ENCODE results near the gene NFIA.
"Not testable (repeated sequence)": the region's sequence is repeated elsewhere in the genome, so short reads cannot be mapped to it uniquely, and the experiment has no call there.

NFIA gene

DNA sequence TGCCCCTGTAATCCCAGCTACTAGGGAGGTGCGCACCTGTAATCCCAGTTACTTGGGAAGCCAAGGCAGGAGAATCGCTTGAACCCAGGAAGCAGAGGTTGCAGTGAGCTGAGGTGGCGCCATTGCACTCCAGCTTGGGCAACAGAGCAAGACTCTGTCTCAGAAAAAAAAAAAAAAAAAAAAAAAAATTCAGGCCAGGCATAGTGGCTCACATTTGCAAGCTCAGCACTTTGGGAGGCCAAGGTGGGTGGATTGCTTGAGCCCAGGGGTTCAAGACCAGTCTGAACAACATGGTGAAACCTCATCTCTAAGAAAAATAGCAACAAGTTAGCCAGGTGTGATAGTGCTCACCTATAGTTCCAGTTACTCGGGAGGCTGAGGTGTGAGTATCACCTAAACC lies 20.8 kb upstream of the NFIA start:
- DNase-seq: not testable (repeated sequence)

DNA sequence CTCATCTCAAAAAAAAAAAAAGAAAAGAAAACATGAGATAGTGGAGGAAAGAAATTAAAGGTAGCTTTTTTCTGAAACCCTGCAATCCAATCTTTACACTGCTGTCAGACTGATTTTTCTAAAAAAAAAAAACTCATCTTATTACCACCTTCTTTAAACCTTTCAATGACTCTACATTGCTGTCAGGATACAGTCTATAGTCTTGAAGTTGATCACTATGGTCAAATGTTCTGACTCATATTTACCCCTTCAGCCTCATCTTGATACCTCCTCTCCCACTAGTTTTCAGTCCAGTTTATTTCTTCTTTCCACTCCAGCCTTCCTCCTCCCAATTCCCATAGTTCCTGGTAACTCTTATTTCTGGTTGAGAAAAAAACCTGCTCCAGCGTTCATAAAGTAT lies 17.7 kb upstream of the NFIA start:
- DNase-seq: no peak

DNA sequence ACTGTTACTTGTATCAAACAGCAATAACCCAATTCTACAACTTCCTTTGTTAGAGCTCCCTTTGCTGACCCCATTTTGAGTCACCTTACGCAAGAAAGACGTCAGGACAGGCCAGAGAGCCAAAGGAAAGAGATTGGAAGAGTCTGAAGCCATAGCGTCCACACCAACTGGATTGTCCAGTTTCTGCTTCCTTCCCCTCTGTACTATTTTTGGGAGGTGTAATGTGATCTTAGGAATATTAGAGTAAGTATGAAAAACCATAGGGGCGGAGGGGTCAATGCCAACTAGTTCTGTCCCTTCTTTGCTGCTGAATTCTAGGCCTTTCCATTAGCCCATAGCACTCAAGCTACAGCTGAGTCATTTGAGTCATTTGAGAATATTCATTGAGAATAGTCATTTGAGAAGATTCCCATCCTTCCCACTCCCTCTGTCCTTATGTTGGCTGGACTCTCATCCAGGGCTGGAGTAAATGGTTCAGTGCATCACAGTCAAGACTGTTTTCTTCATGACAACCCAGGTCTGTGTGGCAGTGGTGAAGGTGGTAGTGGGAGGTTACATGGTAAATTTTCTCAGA lies 14.8 kb upstream of the NFIA start:
- no peak for DNase-seq

DNA sequence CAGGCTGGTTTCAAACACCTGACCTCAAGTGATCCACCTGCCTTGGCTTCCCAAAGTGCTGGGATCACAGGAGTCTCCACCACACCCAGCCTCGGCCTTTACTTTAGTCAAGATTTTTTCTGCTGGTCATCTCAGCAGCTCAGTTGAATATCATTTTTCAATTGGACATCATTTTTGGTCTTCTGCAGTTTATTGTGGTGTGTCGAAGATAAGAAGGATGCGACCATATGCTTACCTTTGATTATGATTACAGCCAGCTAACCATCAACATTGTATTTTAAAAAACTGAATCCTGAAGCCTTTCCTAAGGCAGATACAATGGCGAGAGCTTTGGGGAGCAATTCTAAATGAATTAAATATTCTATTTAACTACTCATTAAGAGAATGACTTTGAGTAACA lies 12.3 kb upstream of the NFIA start:
- no peak for DNase-seq

DNA sequence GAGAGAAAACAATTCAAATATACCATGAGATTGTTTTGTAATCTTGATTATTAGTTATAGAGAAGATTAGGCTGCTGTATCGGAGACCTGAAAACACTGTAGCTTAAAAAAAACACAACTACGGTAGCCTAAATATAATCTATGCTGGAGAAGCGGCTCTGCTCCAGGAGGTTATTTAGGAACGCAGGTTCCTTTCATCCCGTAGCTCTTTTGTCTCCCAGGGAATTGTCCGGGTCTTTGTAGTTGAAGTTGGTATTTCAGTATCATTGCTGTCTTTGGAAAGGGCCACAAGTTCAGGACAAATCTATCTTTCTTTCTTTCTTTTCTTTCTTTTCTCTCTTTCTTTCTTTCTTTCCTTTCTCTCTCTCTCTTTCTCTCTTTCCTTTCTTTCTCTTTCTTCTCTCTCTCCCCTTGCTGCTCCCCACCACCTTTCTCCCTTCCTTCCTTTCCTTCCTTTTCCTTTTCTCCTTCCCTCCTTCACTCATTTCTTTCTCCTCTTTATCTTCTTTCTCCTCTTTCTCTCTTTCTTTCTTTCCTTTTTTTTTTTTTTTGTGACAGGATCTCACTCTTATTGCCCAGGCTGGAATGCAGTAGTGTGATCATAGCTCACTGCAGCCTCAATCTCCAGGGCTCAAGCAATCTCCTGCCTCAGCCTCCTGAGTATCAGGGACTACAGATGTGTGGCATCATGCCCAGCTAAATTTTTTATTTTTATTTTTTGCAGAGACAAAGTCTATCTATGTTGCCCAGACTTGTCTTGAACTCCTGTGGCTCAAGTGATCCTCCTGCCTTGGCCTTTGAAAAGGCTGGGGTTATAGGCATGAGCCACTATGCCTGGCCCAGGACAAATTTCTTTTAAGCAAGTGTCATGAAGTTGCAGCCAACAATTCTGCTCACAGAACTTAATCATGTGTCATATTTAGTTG lies 10.9 kb upstream of the NFIA start:
- DNase-seq: no peak

DNA sequence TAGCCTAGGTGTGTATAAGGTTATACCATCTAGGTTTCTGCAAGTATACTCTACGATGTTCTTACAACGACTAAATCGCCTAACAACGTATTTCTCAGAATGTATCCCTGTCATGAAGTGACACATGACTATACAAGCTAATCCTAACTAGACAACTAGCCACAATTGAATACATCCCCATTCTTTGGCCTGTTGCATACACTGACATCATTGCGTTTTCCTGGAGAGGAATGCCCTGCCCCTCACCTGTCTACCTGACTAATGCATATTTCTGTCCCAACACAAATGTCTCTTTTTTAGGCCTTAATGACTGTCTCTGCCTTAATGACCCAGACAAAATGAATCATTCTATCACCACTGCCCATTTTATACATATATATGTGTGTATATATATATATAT lies 8.5 kb upstream of the NFIA start:
- DNase-seq: no peak

DNA sequence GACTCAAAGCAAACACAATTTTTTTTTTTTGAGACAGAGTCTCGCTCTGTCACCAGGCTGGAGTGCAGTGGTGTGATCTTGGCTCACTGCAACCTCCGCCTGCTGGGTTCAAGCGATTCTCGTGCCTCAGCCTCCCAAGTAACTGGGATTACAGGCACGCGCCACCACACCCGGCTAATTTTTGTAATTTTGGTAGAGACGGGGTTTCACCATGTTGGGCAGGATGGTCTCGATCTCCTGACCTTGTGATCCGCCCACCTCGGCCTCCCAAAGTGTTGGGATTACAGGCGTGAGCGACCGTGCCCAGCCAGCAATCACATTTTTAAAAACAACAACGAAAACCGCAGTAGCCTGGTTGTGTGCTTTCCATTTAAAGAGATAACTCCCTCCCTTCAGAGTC lies 6.5 kb upstream of the NFIA start:
- DNase-seq: not testable (repeated sequence)

DNA sequence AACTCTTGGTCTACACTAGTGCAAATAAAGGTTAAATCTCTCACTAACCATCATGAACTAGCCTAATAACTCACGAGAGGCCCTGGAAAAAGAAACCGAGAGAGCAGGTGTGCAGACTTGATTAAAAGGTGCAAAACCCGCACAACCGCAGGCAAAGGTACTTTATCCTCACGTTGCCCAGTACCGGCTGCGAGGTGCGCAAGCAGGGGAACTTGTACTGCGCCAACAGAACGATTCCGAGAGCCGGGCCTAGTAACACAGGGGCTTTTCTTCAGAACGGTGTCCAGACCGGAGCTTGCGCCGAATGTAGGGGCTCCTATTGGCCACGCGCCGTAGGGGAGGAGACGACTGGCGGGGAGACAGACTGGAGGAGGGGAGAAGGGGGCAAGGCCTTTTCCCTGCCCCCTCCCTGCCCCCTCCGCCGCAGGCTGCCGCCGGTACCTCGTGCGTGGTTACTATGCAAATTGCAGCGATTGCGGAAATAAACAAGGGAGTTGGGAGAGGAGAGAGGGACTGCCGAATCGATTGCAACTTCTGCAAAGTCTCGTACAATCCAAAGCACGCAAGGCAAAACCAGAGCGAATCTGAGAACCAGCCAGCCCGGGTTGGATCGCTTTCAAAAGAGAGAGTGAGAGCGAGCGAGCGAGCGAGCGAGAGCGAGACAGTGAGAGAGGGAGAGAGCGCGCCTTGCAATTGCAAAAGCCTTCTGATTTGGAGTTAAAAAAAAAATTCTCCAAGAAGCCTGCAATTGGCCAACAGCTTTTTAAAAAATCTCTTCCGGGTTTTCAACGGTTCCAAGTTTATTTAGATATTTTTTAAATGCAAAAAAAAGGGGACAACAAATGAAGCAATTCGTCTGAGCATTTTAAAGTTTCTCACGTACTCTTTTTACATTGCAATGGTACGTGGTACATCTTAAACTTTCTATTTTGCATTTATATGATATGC lies 5.4 kb upstream of the NFIA start:
- DNase-seq: peak; percentile 97

DNA sequence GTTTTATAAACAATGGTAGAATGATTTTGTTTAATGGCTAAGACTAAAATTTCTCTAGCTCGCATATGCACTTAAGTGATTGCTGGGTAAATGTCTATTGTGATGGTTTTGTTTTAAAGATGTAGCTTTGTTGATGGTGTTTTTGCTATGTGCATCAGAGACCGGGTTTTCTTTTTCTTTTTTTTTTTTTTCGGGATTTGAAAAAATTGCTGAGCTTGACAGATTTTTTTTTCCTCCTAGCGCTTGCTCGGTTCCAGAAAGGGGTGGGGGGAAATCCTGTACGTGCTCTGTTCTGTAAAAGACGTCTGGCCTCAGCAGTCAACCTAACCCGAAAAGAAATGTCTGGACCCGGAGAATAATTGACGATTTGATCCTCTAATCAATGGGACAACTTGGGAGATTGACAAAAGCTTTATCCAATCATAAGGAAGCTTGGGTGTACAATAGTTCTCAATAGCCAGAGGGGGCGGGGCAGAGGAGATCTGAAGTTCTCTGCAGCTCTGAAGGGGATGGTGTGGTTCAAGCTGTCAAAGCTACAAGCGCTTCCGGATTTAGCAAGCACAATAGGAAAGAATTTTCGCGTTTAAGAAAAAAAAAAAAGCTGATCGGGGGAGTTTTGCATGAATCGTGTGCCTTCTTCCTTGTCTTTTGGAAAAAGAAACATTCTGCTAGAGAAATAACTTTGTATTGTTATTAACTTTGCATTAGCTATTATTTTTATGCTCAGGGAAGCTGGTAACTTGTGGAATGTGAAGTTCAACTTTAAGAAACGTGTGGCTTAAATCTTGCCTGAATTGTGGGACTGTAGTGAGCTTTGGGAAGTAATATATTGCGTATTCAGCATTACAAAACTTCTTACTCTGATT lies 4.5 kb upstream of the NFIA start:
- DNase-seq: peak; percentile 98

DNA sequence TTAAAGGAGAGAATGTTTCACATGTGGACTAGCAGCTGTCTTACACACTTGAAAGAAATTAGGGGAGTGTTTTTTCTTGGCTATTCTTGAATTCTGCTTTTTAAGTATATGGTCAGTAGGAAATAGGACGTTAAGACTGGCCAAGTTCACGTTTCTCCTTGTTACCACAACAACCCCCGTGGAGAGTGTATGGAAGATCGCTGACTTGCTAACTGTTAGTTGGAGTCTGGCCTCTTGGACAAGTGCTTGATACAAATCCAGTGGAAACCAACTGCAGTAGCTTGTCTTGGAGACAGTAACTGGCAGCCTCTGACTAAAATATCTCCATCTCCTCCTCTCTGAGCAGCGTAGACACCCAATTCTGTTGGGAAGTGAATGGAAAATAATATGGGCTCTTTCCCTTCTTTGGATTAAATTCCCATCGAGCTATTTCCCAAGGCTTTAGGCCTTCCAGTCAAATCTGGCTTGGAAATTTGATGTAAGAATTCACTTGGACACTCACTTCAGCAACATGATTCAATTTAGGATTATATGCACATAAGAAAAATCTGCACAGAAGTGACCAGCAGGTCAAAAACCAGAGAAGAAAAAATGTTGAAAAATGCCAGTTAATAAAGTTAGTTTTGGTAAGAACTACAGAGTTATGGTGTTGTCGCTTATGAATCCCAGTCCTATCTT lies 3.6 kb upstream of the NFIA start:
- DNase-seq: no peak

DNA sequence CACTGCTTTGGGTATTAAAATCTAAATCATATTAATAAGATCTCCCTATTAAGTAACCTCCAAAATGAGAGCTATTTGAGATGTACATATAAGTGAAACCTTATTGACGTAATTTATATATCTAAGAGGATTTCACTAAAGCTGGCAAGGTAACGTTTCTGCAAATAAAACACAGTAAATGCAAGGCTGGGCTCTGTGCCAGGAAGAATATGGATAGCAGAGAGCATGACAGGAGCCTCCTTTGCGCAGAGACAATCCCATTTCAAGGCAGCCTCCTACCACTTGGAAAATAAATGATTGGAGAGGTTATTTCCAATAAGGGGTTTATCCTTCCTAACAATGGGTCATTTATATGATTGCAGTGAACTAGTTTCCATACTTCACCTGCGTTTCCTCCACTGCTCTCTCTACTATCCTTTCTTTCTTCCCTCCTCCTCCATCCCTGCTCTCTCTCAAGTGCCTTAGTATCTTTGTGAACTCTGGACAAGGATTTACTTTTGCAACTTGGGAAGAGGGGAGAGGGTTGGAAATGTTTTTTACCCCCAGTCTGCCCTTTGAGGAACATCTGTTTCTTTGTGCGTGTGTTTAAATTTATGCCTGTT lies 3.0 kb upstream of the NFIA start:
- DNase-seq: peak; percentile 78

DNA sequence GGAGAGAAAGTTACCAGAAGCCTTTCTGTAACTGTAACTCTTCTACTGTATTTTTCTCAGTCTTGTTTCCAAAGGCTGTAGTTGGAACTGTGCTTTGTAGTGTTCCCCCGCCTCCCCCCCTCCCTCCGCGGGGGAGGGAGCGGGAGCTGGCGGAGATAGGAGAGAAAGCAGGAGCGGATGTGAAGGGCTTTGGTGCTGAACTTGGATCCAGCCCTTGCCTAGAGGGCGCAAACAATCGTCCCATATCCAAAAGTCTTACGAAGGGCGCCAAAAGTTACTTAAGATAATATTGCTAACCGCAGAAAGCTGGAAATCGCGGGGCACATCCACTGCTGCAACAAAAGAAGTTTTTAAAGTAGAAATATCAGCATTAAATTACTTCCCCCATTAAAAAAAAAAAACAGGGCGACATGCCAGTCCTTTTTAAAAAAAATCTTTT lies 2.4 kb upstream of the NFIA start:
- DNase-seq: peak; percentile 80

DNA sequence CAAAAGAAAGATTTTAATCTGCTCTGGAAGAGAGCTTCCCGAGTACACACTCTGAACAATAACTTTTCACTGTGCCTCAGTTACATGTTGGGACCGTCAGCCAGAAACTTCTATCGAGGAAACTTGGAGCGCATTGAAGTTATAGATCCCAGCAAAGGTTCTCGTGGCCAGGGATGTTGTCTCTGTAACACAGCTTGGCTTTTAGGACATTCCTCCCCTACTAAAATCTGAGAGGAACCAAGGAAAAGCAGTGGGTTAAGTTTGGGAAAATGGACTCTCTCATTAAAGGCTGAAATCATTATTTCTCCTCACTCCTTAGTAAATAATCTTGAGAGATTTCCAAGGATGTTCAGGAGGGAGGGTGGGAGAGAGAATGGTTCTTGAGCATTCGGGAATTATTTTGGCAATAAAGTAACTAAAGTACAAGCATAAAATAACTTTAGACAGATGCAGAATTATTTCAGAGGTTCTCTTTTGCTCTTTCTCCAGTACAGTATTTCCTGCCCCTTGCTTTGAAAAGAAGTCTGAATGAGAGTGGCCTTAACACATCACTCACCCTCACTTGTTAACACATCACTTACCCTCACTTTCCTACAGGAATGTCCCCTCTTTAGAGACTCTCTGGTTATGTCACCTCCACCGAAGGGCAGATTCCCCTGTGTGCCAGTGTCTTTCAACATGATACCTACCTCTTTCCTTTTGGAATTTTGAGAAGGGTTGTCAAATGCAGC lies 1.8 kb upstream of the NFIA start:
- DNase-seq: peak; percentile 35

DNA sequence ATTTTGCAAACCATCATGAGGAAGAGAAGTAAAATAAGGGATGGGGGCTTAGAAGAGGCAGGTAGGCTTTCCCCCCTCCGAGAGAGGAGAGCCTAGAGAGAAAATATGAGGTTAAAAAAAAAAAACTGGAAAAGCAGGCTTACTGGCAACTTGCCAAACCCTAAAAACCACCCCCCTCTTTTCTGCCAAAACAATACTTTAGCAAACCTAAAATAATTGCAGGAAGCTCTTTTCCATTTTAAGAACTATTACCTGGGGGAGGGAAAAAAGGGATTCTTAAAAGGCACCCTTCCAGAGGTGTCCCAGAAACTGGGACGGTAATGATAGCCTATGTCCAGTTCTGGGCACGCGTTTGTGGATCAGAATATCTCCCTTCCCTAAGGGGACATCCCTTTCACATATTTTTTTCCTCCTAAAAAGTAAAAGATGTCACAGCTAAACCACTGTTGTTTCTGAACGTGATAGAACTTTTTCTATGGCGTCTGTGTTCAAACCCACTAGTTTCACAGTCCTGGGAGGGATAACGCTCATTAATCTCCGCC lies 1.1 kb upstream of the NFIA start:
- DNase-seq: no peak

DNA sequence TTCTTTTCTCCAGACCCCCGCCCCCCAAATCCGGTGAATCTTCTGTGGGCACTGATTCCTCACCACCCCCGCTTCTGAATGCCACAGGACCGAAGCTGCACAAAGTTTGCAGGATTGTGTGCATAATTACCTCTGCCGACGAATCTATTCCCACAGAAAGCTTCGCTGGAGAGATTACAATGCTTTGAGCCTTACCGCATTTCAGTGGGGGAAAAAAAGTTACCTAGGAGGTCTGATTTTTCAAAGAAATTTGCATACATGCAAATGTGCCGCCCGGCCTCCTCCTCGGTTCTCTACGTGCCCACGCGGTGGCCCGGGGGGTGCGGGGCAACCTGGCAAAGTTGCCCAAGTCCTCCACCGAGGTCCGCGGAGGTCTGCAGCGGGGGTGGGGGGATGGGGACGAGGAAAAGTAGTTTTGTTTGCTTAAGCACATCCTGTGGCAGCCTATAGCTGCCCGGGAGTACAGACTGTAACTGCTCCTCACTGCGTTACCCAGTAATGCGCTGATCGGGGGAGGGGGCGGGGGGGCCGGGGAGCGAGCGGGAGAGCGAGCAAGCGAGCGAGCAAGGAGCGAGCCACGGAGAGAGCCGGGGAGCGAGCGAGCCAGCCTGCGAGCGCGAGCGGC lies 563 bp upstream of the NFIA start:
- peak; percentile 70 for DNase-seq

DNA sequence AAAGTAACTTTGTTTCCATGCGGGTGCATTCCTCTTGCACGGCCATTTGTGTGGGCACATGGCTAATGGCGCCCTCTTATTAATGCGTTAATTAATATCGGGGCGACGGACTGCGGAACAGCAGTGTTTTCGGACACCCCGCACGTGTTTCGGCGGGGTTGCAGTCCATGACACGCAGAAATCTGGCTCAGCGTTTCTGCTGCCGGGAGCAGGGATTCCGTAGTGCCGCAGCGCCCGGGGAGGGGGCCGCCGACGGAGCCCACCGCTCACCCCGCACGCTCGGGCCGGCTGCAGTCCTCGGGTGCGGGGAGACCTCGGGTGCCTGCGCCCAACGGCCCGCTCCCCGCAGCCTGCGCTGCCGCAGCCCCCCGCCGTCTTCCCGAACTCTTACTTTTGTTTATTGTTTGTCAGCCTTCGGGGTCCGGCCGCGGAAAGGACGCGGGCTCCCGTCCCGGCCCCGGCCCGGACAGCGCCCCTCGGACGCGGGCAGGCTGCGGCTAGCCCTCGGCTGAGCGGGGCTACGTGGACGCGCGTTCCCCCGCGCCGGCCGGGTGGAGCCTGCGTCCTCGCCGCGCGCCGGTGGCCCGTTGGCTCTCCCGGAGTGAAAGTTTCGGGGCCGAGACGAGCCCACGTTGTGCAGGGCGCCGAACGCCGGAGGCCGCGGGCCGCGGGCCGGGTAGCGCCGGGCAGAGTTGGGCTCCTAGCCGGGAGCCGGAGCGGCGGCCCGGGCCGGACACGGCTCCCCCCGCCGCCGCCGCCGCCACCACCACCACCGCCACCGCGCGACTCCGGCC lies 849 bp downstream of the NFIA start:
- no peak for DNase-seq

DNA sequence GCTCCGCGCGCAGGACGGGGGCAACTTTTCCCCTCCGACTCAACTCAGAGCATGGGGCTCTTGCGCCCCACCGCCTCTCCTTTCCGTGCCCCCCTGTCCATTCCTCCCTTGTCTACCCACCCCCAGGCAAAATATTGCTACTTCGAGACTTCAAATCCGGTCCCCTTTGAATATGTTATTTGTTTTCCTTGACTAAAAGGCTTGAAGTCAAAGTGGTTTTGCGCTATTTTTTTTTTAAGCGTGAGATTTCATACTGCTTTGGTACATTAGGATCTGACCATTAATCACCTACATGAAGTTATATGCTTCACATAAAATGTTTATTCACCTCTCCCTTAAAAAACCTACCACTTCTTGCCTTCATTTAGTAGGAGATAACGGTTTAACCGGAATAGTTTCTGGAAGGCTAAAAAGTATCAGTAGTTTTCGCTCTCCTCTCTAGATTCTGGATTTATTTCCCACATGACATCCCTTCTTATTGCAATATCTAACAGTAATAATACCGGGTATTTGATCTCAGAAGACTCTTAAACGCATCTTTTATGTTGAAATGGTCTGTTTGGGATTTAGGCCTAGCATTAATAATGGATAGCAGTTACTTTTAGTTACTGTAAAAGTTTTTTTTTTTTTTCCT lies 1.6 kb downstream of the NFIA start:
- DNase-seq: peak; percentile 34

DNA sequence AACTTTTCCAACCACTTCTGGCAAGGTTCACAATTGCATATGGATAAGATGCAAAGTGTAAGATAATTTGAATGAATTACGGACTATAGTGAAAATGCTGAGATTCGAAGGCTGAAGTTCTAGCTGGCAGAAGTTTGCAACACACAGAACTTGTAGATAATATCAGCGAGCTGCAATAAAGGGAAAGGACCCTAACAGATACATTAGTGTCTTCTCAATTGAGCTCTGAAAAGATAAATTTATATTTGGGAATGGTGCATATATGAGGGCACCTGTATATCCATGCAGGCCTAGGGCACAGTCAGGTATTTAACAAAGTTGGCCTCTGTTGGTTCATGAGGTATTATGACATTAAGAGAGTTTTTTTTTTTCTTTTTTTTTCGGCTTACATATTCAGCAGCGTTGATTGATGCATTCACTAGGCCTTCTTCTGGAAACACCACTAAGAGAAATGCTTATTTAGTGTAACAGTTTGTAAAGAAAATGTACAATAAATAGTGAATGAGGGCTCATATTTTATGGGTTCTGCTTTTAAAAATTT lies 2.2 kb downstream of the NFIA start:
- peak; percentile 36 for DNase-seq

Data from NCI-H2171 treated with DMSO at 0.1 percent for 48 hours (cell line).